Globus pallidus (tissue), 1 donor: ENCODE measurements around the gene CBLC.
A peak's percentile ranks its signal among the peaks of the same experiment; 100 is the strongest.

Experiments used
- DNase-seq: peaks from one replicate; pipeline ENCODE4 v3.0.0-alpha.2; 2015; ENCODE audit warnings: low spot score

The CBLC gene

GRCh38 chr19:44799627-44800346 lies 22.1 kb downstream of the CBLC start:
- no peak for DNase-seq

GRCh38 chr19:44800461-44800860 lies 22.8 kb downstream of the CBLC start:
- peak; percentile 41 for DNase-seq

DNA sequence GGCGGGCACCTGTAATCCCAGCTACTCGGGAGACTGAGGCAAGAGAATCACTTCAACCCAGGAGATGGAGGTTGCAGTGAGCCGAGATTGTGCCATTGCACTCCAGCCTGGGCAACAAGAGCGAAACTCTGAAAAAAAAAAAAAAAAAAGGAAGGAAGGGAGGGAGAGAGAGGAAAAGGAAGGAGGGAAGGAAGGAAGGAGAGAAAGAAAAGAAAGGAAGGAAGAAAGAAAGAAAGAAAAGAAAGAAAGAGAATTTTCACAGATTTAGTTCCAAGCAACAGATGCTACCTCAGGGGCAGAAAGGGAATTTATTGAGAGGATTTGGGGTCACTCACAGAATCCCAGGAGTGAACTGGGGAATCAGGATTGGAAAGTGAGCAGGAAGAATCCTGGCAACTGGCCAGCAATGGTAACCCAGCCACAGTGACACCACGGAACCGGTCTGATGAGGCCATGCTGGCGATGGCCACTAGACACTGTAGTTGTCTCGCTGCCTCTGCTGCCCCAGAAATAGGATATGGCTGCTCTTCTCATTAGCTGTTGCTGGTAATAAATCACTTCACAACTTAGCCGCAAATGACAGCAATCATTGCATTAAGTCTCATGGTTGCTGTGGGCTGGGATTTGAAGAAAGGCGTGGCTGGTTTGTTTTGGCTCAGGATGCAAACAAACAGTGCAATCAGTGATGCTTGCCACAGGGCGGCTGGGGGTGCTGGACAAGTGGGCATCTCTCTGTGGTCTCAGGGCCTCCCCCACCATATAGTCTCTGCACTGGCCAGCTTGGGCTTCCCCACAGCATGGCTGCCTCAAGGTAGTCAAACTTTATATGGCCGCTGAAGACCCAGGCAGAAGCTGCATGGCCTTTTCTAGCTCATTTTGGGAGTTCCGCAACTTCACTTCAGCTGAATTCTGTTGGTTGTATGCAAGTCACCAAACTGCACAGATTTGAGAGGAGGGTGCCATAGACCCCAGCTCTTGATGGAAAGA lies 26.0 kb downstream of the CBLC start:
- no peak for DNase-seq

- no peak for DNase-seq
These were observed 28.6 kb downstream of the CBLC start for GRCh38 chr19:44806291-44806690.

GRCh38 chr19:44807162-44807561 lies 29.5 kb downstream of the CBLC start:
- DNase-seq, result no peak

DNA sequence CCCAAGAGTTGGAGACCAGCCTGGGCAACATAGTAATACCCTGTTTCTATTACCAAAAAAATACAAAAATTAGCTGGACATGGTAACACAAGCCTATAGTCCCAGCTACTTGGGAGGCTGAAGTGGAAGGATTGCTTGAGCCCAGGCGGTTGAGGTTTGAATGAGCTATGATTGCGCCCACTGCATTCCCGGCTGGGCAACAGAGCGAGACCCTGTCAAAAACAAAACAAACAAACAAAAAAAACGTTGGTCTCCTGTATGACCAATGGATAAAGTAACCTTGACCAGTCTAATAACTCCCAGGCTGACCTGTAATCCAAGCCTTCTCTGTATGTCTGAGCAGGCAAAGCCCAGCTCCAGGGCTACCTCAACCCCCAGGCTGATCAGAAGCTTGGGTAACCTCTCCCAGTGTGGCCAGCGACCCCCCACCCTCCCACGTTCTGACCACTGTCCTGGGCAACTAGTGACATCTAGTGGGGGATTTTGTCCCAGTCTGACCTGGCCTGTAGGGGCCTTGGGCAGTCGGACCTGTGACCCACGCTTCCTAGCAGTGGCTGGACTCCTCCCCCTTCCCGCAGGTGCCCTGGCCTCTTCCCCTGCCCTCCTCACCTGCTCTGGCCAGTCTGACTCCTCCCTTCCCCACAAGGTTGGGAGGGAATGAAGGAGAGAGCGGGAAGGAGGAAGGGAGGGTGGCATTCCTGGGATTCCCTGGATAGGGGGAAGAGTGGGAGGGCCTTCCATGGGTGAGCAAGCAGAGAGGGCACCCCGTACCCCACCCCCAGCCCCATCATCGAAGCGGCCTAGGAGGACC lies 30.2 kb downstream of the CBLC start:
- DNase-seq, result no peak

DNA sequence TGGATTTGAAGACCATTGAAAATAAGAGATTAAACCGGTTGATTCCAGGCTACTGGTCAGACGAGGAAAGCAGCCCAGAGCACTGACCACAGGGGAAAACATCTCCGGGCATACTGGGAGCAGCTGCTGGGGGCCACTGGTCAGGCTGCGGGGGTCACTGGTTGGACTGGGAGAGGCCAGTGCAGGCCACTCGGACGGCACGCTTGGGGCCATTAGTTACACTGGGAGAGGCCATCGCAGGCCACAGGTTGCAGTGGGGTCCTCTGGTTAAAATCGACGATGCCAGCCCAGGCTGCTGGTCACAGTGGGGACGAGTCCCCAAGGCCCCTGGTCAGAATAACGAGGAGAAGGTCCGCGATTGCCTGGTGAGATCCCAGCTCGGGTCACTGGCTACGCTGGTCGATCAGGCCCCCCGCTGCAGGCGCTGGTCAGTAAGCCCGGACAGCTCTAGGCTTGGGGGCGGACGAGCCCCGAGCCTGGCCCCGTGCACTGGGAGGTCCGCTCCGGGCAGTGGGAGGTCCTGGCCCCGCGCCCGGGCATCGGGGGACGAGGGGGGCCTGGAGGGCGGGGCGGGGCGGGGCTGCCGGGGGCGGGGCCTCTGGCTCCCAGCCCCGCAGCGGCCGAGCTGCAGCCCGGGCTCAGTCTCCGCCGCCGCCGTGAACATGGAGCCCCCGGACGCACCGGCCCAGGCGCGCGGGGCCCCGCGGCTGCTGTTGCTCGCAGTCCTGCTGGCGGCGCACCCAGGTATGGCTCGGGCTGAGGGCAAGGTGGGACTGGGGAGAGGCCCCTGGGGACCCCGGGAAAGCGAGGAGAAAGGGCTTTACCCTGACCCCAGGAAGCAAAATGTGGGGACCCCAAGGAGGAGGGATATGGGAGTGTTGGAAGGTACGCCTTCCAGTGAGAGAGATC lies 31.0 kb downstream of the CBLC start, which contains the start of gene BCAM:
BCAM (plus strand) TSS at position 641 of the 909 bp plus-strand sequence; CDS start at position 663, 22 bp downstream.
- peak; percentile 39 for DNase-seq

DNA sequence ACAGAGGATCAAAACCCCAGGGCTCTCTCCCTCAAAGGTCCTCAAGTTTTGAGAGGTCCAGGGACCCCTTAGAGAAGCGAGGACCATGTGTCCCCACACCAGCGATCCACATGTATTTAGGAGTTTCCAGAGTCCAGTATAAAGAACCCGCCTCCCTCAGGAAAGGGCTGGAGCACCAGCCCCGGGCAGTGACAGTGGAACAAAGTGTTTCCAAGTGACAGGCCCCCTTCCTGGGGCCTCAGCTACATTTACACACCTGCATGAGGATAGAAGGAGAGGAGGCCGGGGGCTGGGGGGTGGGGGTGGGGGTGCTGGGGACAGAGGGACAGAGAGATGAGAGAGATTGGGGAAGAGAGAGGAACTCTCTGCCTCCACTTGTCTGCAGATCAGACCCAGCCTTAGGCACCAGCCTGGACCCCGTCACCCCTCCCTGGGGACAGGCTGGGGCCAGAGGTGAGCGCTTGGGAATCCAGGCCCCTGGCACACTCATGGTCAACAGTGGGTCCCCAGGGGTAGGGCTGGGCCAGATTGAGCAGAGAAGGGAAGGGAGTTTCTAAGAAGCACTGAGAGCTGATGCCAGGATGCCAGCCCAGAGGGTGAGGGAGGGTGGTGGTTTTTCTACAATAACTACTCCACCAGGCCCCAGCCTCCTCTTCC lies 32.0 kb downstream of the CBLC start:
- DNase-seq, result no peak

DNA sequence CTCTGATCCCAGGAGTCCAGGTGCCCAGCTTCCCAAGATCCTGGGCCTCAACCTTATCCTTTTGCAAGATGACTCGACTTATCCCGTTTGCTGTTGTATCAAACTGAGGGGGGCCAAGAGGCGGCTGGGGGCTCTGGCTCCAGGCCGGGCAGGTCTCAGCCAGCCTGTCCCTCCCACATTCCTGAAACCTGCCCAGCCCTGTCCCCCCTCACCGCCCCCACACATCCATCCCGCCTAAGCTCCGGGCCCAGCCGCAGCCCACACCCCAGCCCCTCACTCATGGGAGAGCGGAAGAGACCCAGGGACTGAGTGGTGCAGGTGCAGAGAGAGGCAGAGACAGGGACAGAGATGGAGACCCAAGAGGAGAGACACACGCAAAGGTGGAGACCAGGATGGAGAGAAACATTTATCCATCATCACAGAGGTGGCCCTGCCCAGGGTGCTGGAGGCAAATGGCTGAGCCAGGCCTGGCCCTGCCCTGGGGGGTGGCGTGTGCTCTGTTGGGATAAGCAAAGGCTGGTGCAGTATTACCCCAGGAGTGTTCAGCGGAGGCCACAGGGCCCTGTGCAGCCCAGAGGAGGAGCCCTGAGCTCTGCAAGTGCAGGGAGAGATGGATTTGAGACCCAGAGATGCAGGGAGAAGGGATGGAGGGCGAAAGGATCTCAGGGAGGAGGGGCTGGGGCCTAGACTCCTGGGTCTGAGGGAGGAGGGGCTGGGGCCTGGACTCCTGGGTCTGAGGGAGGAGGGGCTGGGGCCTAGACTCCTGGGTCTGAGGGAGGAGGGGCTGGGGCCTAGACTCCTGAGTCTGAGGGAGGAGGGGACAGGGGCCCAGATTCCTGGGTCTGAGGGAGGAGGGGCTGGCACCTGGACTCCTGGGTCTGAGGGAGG lies 32.8 kb downstream of the CBLC start:
- DNase-seq, result no peak

DNA sequence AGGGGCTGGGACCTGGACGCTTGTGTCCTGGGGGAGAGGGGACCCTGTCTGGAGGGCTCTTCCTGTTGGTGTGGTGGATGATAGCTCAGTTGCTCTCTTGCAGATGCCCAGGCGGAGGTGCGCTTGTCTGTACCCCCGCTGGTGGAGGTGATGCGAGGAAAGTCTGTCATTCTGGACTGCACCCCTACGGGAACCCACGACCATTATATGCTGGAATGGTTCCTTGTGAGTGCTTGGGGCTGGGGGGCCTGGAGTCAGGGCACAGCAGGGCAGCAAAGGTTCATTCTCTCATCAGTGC lies 33.4 kb downstream of the CBLC start:
- no peak for DNase-seq

DNA sequence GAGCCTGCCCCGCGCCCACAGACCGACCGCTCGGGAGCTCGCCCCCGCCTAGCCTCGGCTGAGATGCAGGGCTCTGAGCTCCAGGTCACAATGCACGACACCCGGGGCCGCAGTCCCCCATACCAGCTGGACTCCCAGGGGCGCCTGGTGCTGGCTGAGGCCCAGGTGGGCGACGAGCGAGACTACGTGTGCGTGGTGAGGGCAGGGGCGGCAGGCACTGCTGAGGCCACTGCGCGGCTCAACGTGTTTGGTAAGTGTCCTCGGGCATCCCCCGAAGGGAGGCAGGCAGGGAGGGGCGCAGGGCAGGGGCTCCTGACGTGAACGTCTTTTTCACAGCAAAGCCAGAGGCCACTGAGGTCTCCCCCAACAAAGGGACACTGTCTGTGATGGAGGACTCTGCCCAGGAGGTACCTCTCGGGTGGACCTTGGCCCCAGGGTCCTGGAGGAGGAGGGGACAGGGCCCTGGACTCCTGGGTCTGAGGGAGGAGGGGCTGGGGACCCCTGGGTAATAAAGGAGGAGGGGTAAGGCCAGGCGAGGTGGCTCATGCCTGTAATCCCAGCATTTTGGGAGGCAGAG lies 34.5 kb downstream of the CBLC start:
- no peak for DNase-seq

DNA sequence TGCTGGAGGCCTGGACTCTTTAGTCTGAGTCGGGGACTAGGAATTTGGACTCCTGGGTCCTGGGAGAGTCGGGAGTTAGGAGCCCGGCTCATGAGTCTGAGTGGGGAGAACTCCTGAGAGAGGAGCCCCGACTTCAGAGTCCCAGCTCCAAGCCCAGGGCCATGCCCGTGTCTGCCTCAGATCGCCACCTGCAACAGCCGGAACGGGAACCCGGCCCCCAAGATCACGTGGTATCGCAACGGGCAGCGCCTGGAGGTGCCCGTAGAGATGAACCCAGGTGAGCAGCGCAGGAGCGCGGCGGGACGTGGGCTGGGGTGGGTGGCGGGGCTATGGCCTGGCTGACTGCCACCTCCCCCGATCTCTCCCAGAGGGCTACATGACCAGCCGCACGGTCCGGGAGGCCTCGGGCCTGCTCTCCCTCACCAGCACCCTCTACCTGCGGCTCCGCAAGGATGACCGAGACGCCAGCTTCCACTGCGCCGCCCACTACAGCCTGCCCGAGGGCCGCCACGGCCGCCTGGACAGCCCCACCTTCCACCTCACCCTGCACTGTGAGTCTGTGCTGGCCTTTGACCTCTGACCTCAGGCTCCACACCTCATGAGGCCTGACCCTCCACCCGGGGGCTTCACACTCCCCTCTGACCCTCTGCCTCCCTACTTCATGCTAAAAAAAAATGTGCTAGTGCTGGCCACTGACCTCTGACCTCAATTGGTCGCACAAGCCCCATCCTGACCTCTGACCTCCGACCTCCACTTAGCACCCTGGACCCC lies 35.6 kb downstream of the CBLC start:
- no peak for DNase-seq

GRCh38 chr19:44813841-44814470 lies 36.3 kb downstream of the CBLC start:
- no peak for DNase-seq

- no peak for DNase-seq
These were observed 36.8 kb downstream of the CBLC start for GRCh38 chr19:44814517-44814916.

GRCh38 chr19:44816301-44816700 lies 38.6 kb downstream of the CBLC start:
- no peak for DNase-seq

- no peak for DNase-seq
These were observed 40.2 kb downstream of the CBLC start for GRCh38 chr19:44817725-44818465.

- no peak for DNase-seq
These were observed 40.9 kb downstream of the CBLC start for GRCh38 chr19:44818466-44819031.
